OCI-M1 (cell line): Measurements from ENCODE around the gene ULK4.
"Not testable (repeated sequence)": the region's sequence is repeated elsewhere in the genome, so short reads cannot be mapped to it uniquely, and the experiment has no call there.

Experiments
- DNase-seq: peaks from one replicate; lab custom pipeline; 2025; lab: John Stamatoyannopoulos, UW

ULK4 gene

DNA sequence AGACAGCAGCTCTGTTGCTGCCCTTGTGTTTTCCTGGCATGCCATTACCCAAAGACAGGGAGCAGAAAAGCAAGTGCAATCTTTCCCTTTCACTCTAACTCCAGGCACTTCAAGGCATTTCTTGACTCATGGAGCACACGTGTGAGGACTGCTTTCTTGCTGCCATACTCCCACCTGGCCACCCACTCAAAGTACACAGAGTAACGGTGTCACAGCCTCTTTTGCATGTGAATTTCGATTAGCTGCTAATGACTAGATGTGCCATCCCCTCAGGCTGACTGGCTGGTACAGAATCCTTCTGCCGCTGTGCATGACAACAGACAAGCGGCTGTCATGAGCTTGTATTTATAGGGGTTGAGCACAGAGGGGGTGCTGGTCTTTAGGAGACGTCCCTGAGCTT lies 382.0 kb downstream of the ULK4 start:
- no peak for DNase-seq

DNA sequence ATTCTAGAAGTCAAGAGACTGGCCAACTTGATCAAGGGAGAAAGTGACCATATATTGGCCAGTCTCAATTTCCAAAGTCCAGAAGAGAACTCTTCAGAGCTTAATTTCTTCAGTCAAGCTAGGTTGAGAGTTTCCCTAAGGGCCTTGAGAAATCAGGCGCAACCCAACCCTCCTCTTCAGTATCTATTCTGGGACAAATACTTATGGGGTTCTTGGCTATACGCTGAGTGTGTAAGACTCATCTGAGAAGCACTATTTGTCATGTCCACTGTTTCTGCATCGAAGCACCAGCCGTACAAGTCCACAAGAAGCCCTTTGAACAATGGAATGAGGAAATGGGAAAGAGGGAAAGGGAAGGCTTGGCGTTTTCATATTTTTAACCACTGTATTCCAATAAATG lies 383.1 kb downstream of the ULK4 start:
- no peak for DNase-seq

DNA sequence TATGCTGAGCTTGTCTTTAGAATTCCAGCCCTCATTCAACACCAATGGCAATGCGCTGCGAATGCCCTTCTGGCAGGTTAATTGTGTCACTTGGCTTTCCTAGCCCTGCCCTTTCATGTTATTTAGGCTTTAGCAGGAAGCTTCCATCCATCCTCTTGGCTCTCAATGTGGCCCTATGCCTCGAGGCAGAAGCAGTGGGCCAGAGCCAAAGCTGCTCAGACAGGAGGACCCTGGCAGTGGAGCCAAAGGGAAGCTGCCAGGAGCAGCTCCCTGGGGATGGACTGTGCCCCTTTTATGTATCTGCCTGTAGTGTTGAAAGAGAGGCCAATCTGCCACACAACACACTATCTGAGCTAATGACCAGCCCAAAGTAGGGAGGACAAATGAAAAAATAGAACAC lies 386.2 kb downstream of the ULK4 start:
- DNase-seq: no peak

DNA sequence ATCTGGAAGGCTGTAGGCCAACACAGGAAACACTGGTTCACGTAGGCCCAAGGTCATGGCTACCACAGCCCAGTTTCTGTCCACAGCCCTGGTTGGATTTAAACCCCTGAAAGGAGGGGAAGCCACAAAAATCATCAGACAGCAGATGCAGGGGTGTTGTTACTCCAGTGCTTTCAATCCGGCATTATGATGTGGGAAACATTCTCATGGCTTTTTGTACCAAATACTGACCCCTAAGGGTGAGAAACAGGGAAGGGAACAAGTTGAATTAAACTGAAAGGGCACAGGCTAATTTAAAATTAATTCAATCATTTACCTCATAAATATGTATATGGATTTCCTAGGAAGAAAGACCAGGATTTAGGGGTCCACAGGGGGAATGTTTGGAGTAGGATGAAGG lies 387.0 kb downstream of the ULK4 start:
- DNase-seq: no peak

DNA sequence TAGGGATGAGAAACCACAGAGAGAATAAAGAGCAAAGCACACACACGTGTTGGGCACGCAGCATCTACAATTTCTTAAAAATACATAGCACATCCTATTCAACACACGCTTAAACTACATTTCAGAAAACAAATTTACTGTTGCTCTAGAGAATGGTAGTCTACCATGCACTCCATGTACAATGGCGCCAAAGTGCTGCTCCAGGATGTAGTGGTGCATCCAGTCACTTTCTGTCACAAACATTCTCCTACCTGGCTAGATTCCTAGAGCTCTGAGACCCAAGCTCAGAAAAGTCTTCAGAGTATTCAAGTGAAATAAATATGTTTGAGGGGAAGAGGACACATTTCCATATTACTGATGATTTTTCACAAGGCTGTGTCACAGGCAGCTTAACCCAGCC lies 388.3 kb downstream of the ULK4 start:
- no peak for DNase-seq

DNA sequence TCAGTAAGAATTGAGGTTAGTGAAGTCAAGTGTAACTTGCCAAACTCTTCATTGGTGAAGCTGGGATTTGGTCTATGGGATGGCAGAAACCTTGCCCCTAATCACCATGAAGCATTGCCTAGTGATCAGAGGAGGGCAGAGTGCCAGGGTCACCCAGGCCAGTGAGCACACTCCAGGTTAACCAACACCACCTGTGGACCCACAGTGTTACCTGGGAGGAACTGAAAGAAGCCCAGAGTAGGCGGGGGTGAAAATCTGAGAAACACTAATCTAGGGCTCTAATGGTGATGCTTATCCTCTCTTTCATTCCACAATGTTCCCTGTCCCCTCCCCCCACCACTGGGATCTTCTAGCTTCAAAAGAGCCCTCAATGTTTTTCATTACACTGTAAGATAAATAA lies 389.8 kb downstream of the ULK4 start:
- DNase-seq: no peak

DNA sequence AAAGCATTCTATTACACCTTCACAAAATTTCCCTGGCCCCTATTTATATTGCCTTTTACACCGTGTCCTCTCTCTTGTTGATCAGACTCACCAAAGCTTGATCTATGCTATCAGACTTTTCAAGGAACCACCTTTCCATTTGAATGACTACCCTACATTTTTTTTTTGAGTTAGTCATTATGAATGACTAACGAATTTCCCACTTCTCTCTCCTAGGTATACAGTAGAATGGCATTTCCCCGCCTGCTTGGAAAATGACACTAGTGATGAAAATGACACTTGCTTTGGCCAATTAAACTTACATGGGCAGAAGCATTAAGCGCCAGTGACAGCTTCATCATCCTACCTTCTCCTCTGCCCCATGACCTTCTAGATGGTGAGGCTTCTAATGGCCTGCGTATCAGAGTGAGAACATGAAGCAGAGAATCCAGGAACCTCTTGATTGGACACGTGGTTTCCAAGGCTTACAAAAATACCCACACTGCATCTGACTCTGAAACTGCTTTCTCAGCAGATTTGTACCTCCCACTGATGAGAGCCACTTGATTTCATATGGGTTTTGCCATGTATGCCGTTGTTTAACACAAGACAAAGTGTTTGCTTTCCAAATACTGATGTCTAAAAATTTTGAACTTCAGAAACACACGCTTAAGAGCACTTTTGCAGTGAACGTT lies 392.1 kb downstream of the ULK4 start:
- no peak for DNase-seq

DNA sequence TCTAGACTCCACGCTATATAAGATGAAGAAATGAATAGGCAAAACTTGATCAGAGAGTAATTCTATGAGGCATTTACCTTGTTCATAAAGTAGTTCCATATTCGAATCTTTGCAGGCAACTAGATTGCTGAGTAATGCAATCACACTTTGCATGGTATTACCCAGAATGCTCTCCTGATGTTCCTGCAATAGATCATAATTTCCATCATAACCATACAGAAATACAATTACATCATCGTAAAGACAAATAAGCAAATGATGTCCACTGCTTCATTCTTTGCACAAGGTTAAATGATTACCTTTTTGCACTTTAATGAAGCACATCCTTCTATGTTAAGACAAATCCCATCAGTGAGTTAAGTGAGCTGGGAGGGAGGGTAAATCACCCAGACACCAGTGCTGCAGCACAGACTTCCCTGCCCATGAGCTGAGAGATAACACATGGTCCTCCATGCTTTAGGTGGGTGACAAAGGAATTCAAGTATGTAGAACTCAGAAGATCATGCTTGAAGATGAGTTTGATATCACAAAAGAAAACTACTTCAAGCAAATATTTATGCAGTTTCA lies 395.9 kb downstream of the ULK4 start:
- DNase-seq: no peak

DNA sequence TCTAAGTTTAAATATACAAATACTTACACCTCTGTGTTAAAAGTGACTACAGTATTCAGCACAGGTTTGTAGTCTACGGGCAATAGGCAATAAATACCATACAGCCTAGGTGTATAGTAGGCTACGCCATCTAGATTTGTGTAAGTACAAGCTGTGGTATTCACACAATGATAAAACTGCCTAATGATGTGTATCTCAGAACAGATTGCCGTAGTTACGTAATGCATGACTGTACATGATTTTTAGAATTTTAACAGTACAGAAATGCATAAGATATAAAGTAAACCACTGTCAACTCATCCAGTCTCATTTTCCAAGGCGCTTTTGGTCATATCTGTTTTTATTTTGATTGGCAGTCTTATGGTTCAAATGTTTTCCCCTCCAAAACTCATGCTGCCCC lies 396.9 kb downstream of the ULK4 start:
- no peak for DNase-seq

DNA sequence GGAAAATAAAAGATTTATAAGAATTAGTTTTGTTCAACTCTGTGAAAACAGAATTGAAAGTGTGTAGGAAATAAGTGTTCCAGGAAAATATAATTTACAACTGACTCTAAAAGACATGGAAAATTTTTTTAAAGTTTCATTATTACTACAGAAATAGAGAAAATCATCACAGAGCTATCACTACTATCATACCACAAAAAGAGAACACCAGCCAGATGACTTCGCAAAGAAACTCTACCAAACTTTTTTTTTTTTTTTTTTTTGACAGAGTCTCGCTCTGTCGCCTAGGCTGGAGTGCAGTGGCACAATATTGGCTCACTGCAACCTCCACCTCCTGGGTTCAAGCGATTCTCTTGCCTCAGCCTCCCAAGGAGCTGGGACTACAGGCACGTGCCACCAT lies 405.7 kb downstream of the ULK4 start:
- DNase-seq: not testable (repeated sequence)

DNA sequence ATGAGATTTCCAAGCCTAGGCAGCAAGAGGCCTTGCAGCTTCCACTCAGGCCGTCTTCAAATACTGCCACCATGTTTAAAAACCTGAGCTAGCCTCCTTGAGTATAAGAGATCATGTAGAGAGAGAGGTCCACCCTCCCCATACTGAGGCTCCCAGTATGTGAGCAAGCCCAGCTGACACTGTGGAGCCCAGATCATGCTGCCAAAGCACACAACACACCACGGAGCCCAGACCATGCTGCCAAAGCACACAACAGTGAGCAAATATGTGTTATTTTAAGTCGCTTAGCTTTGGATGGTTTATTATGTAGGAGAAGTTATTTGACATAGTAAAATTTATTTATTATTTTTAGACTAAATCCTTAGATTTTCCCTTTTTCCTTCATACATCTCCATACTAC lies 428.9 kb downstream of the ULK4 start:
- no peak for DNase-seq

DNA sequence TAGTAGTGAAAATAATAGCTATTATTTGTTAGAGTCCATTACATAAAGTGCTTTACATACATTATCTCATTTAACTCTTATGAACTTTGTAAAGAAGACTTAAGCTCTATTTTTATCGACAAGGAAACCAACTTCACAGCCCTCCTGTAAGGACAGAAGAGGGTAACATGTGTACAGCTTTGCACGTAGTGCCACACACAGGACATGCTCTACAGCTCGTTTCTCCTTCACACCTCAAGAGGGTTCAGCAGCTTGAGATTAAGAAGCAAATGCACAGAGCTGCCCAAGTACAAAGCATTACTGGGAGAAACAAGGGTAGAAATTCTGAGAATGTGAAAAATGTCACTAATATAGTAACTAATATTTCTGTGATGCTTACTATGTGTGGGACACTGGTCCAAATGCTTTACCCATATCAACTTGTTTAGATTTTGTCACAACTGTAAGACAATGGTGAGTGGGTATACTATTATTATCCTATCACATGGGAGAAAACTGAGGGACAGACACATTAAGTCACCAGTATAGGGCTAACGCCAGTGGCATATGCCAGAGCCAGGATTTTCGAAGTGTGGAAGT lies 434.8 kb downstream of the ULK4 start:
- DNase-seq: no peak

DNA sequence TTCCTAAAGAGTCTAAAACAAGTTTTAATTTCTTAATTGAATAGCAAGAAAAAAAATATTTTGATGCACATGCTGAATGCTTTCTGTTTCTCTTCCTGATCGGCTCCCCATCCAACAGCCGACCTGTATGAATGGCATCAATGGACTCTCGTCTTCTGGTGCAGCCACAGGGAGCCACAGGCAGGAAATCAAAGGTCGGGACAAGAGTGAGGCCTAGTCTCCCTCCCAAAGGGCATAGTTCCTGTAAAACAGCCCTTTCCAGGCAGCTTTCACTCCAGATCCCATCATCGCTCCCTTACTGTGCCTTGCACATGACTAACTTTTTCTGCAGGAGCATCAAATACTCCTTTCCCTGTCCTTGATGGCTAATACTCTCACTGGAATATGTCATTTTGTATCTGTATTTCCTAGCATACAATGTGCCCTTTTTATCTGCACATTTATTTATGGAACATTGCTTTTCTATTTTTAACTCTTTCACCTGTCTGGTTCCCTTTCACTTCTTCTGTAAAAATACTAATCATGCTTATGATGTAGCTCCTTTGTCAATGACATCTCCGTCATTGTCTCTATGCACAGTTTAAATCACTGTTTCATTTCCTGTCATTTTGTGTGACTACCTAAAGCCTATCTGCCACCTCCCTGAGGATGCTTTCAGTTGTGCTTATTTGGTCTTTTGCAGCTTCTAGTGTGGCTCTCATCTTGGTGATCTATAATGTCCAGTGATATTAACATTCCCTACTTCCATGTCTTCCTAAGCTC lies 436.4 kb downstream of the ULK4 start:
- DNase-seq: no peak

DNA sequence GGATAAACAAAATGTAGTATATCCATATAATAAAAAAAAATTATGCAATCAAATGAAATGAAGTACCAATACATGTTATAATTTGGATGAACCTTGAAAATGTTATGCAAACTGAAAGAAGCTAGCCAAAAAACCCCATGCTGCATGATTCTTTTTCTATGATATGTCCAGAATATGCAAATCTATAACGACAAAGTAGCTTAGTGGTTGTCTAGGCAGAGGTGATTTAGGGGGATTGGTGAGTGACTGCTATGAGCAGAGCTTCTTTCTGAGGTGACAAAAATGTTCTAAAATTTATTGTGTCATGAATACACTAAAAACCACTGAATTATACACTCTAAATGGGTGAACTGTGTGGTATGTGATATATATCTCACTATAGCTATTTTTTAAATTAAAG lies 438.0 kb downstream of the ULK4 start:
- DNase-seq: no peak

DNA sequence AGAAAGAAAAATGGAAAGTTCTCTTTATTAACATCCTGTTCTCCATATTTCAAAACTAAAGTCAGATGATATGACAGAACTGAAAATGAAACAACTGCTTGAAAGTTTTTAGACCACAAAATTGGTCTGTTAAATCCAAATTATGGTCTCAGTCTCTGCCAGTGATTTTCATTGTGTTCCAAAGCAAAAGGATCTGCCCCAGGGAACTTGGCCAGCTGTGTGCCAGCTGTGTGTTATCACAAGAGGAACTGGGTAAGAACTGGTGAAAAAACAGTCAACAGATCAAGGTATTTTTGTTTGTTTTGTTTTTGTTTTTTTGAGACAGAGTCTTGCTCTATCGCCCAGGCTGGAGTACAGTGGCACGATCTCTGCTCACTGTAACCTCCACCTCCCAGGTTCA lies 439.3 kb downstream of the ULK4 start:
- DNase-seq: no peak

DNA sequence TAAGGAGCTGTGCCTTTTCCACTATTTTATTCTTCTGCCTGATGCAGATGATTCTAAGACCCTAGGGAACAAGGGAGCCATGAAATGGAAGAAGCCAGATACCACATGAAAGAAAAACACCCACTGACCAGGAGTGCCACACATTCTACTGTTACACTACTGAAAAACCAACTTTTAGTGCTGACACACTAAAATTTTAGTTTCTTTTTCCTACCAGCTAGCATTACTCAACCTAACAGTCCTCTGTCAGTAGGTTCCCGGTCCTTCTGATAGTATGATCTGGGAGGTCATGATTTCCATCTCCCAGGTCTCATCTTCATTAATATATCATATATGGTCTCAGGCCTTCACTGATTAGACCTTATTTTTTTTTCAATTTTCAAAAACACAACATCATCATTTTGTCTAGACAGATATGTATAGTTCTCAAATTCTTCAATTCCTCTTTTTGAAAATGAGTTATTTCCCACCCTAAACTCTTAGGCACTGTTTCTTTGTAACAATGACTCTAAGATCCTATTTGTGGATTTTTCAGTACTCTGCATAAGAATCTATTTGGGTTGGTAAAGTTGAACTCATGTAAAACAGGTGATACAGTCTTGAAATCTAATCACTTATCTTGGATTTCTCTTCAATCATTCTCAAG lies 440.8 kb downstream of the ULK4 start:
- no peak for DNase-seq

DNA sequence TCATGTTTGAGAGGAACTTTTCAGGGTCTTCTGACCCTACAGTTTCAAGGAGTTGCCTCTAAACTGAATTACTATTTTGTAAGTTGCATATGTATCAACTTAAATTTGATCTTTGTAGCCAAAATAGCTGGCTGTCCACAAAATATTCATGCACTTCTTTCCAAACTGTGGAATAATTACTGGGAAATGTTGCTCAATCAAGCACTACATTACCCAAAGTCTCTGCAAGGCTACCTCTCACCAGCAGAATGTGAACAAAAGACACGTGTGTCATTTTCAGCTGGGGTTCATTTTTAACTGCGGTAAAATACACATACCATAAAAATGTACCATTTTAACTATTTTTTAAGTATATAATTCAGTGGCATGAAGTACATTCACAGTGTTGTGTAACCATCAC lies 442.2 kb downstream of the ULK4 start:
- no peak for DNase-seq

DNA sequence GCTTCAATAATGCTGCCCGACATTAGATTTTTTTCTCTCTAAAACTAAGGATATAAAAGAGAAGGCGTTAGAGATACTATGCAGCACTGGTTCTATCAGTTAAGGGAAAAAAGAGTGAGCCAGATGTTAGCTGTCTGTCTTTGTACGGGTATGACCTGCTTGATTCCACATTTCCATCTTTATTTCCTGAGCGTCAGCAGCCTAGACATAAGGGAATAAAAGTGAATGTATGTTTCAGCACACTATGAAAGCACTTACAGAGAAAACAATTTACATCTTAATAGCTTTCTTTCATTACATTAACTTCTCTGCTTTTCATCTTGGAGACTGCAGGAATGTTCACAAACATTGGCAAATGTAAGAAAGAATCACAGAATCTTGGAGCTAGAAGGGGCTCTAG lies 443.3 kb downstream of the ULK4 start:
- DNase-seq: no peak

DNA sequence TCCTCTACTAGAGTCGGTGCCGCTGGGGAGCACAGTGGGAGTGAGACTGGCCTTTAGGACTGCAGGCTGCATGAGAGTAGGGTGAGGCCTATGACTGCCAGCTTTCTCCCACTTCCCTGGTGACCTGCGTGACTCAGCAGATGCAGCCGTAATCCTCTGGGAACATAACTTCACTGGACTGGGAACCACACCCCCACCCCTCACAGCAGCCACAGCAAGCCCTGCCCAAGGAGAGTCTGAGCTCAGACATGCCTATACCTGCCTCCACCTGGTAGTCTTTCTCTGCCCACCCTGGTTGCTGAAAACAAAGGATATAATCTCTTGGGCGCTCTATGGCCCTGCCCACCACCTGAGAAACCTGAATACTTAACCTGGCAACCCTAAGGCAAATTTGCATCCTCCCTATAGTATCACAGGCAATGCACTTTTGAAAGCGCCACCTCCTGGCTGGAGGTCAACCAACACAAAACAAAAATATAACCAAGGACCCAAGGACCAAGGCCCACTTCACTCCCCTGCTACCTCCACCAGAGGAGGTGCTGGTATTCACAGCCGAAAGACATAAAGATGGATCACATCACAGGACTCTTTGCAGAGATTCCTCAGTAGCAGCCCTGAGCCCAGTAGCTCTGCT lies 453.7 kb downstream of the ULK4 start:
- DNase-seq: no peak

DNA sequence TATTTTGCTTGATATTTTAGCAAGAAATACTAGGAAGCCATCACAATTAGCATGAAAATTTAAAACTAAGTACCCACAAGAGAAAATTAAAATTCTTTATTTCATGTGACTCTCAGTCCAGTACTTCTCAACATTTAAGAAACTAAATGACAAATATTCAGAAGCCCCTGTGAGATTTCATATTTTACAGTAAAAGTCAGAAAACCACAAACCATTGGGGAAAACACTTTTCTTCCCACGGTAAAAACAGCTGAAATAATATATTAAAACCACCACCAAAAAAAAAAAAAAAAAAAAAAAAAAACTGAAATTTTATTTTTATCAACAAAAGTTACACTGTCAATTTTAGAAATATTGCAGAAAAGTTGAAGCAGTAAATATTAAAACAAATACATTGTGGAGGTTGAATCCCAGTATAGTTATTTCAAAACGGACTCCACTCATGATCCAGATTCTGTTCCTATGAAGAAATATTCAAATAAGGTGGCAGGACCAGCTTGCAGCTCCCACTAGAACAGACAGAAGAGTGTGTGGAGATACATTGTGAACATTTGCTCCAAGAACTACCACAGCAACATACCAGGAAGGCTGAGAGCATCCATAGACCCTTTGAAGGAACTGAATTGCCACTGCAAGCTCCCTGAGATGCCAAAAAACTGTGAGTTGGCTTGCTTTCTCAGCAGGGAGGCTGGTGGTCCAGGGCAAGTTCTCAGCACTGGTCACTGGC lies 454.4 kb downstream of the ULK4 start:
- no peak for DNase-seq

DNA sequence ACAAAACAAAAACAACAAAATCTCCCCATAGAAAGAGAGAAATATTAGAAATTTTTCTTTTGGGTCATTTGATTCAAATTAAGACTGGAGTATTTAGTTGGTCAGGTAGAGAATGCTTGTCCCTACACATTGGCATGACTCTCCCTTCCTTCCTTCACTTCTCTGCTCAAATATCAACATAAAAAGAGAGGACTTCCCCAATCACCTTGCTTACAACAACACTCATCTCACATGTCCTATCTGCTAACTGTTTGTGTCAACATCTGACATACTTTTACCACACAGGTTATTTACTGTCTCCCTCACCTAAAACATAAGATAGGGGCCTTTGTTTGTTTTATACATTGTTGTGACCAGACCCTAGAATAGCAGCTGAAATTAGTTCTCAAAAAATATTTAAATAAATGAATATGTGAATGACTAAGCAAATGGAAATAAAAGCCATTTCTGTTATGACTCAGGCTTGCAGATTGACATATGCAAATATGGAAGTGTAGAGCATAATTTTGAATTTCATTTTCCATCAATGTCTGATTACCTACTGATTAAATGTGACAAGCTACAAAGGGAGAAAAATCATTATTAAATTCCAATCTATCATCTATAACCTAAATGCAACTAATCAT lies 457.8 kb downstream of the ULK4 start:
- DNase-seq: no peak
